M059J (cell line): ENCODE results near the gene BAZ1A. TPM values are rescaled to one million over a fixed set of nuclear protein-coding genes. Genes with fewer than 3 reads are reported as not detected.
A peak's percentile ranks its signal among the peaks of the same experiment; 100 is the strongest.
"Not testable (repeated sequence)": the region's sequence is repeated elsewhere in the genome, so short reads cannot be mapped to it uniquely, and the experiment has no call there.

Experiments used
- DNase-seq: peaks from one replicate; pipeline ENCODE4 v3.0.0-alpha.2; 2012; ENCODE audit warnings: low read depth
- total RNA-seq: library from RNA; depleted of rRNA; stranded (reverse); fragments of >200 nt; shearing (Covaris generic); gene quantifications from 2 replicates; pipeline ENCODE4 v1.2.3, GENCODE V29; 2014

The BAZ1A gene
- total RNA-seq, 1 experiment from 2014 or later: 39.6 TPM

GRCh38 chr14:34853041-34853440 lies 22.1 kb downstream of the BAZ1A start:
- no peak for DNase-seq

GRCh38 chr14:34851395-34851794 lies 23.8 kb downstream of the BAZ1A start:
- DNase-seq: peak; percentile 20

GRCh38 chr14:34845869-34846268 lies 29.3 kb downstream of the BAZ1A start:
- no peak for DNase-seq

GRCh38 chr14:34843011-34843554 lies 32.1 kb downstream of the BAZ1A start:
- DNase-seq: peak; percentile 74

GRCh38 chr14:34837801-34838322 lies 37.3 kb downstream of the BAZ1A start:
- no peak for DNase-seq

GRCh38 chr14:34835312-34835711 lies 39.8 kb downstream of the BAZ1A start:
- no peak for DNase-seq

GRCh38 chr14:34833549-34834523 lies 41.3 kb downstream of the BAZ1A start:
- DNase-seq: no peak

GRCh38 chr14:34826661-34827060 lies 48.5 kb downstream of the BAZ1A start:
- DNase-seq: peak; percentile 30

- no peak for DNase-seq
These were observed 50.3 kb downstream of the BAZ1A start for GRCh38 chr14:34824826-34825225.

GRCh38 chr14:34824256-34824655 lies 50.9 kb downstream of the BAZ1A start:
- no peak for DNase-seq

GRCh38 chr14:34817768-34818167 lies 57.4 kb downstream of the BAZ1A start:
- no peak for DNase-seq

GRCh38 chr14:34810028-34810427 lies 65.1 kb downstream of the BAZ1A start:
- no peak for DNase-seq

GRCh38 chr14:34806257-34806656 lies 68.9 kb downstream of the BAZ1A start:
- DNase-seq: no peak

GRCh38 chr14:34804933-34805332 lies 70.2 kb downstream of the BAZ1A start:
- DNase-seq: no peak

GRCh38 chr14:34798861-34799260 lies 76.3 kb downstream of the BAZ1A start:
- not testable (repeated sequence) for DNase-seq

GRCh38 chr14:34797747-34798583 lies 77.2 kb downstream of the BAZ1A start:
- no peak for DNase-seq

GRCh38 chr14:34796902-34797301 lies 78.3 kb downstream of the BAZ1A start:
- no peak for DNase-seq

- DNase-seq: no peak
These were observed 80.2 kb downstream of the BAZ1A start for GRCh38 chr14:34794941-34795340.

GRCh38 chr14:34794217-34794616 lies 80.9 kb downstream of the BAZ1A start:
- no peak for DNase-seq

- DNase-seq: no peak
These were observed 82.6 kb downstream of the BAZ1A start for GRCh38 chr14:34792598-34792997.

- DNase-seq: no peak
These were observed 89.7 kb downstream of the BAZ1A start for GRCh38 chr14:34785223-34786006.
